ENCODE results near the gene MPL.

MPL gene

DNA sequence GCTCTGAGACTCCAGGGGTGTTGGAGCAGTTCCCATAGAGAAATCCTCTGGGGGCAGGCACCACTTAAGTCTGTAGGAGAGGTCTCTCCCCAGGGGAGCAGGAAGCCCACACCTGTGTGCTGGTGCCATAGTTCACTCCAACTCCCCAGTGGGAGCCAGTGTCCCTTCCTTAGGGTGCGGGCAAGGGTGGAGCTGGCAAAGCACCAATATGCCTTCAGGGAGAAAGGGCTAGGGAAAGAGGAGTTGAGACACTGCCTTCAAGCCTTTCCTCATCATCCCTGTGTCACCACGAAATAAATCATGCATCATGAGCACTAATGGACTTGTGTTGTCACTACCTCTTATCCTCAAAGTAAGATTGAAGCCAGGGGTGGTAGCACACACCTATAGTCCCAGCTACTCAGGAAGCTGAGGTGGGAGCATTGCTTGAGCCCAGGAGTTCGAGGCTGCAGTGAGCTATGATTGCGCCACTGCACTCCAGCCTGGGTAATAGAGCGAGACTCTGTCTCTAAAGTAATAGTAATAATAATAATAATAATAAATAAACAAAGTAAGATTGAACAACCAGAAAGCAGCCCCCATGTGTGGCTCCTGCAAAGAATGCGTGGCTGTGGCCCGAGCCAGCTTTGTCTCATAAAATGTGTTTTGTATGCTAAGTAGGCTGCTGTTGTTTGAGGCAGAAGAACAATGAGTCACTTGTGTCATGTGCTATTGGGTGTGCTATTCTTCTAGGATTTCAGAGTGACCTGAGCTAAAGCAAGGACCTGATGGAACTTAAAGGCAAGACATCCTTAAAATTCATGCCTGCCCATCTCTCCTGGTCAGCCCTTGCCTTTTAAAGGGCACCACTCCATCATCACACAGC is 43.5 kb upstream of the MPL start:
- TF ChIP-seq, protein P1, sequence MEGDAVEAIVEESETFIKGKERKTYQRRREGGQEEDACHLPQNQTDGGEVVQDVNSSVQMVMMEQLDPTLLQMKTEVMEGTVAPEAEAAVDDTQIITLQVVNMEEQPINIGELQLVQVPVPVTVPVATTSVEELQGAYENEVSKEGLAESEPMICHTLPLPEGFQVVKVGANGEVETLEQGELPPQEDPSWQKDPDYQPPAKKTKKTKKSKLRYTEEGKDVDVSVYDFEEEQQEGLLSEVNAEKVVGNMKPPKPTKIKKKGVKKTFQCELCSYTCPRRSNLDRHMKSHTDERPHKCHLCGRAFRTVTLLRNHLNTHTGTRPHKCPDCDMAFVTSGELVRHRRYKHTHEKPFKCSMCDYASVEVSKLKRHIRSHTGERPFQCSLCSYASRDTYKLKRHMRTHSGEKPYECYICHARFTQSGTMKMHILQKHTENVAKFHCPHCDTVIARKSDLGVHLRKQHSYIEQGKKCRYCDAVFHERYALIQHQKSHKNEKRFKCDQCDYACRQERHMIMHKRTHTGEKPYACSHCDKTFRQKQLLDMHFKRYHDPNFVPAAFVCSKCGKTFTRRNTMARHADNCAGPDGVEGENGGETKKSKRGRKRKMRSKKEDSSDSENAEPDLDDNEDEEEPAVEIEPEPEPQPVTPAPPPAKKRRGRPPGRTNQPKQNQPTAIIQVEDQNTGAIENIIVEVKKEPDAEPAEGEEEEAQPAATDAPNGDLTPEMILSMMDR (IDR thresholded peaks at IDR 0.05; ENCODE audit: borderline replicate concordance, insufficient read depth, low read depth, low read length) = no peak
- no peak overlapping the region for H3K4me3 ChIP-seq (ENCODE audit: low read depth, low read length)

DNA sequence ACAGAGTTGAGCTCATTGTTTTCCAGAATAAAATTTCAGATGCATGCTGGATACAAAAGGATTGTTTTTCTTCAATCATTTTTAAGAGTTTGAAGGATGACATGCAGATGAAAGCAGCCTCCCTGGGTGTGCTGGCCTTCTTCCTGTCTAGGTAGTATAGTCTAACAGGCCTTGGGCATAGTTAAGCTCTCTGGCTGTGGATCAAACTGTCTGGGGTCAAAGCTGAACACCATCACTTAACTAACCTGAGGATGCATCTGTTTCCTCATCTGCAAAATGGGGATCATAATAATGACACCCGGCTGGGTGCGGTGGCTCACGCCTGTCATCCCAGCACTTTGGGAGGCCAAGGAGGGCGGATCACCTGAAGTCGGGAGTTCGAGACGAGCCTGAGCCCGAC is 42.9 kb upstream of the MPL start:
- H3K4me3 ChIP-seq (ENCODE audit: low read depth, low read length) = no peak overlapping the region
- TF ChIP-seq, protein P1 (IDR thresholded peaks at IDR 0.05; ENCODE audit: borderline replicate concordance, insufficient read depth, low read depth, low read length) = no peak

DNA sequence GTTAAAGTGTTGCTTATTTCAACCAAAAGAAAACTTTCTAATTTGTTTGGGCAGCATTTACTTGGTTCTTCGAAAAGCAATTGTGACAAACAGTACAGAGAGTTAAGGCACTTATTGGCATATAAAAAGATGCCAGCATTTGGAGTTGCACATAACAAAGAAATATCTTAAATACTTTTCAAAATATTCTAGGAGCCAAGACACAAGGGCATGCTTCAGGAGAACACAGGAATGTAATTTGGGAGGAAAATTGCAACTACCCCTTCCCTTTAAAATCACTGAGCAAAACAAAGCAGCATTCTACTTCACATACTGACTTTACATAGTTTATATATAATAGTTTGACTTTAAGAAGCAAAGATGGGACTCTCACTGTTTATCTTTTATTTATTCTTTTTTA is 41.4 kb upstream of the MPL start:
- H3K4me3 ChIP-seq (ENCODE audit: low read depth, low read length) = no peak overlapping the region
- TF ChIP-seq, protein P1 (IDR thresholded peaks at IDR 0.05; ENCODE audit: borderline replicate concordance, insufficient read depth, low read depth, low read length) = no peak

DNA sequence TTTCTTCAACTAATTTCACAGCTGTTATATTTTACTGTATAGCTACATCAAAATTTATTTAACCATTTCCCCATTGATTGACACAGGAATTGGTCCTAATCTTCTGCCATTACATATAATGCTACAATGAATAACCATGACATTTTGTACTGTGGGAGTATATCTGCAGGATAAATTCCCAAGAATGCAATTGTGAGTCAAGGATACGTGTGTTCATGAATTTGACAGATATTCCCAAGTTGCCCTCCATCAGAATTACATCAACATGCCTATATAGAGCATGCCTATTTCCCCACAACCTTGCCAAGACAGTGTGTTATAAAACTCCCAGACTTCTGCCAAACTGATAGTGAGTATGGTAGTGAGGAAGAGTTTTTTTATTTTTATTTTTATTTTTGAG is 39.6 kb upstream of the MPL start:
- TF ChIP-seq, protein P1 (IDR thresholded peaks at IDR 0.05; ENCODE audit: borderline replicate concordance, insufficient read depth, low read depth, low read length) = no peak
- H3K4me3 ChIP-seq (ENCODE audit: low read depth, low read length) = no peak overlapping the region

DNA sequence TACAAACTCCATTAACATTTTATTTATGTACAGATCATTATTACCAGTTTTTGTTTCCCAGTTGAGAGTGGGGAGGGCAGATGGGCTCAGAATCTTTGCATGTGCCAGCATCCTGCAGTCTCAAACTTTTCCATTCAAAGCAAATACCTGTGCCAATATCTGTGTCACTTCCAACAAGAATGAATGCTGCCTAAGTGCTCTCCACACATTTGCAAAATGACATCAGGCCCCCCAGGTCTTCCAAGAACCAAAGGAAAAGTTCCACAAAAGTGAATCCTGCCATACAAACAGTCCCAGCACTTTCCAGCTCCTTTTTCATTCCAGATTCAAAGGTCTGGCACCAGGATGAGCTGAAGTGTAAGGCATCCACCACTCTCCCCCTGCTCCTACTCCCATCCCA is 38.5 kb upstream of the MPL start:
- H3K4me3 ChIP-seq (ENCODE audit: low read depth, low read length) = no peak overlapping the region
- TF ChIP-seq, protein P1 (IDR thresholded peaks at IDR 0.05; ENCODE audit: borderline replicate concordance, insufficient read depth, low read depth, low read length) = no peak

DNA sequence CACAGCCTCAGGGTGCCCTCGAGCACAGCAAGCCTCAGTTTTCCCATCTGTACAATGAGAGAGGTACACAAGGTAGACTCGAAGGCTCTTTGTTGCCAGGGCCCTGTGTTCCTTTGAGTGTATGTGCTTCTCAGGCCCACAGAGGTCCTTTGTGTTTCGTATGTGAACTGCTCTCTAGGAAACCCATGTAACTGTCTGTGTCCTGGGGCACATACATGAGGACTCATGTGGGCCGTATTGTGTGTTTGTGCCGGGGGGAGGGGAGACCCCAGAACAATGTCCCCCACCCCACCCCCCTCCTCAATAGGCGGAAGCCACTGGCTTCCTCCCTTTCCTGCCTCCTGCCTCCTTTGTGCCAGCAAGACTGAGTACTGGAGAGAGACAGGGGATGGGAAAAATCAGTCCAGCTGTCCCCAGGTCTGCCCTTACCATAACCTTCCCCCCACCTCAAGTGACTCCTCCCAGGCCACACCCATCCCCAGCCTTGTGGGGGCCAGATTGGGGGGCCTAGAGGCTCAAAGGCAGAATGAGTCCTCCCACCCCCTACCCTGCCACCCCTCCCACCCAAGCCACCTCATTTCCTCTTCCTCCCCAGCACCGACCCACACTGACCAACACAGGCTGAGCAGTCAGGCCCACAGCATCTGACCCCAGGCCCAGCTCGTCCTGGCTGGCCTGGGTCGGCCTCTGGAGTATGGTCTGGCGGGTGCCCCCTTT is 37.1 kb upstream of the MPL start, which contains the start of gene TIE1:
Gene TIE1, plus strand, starts transcription at position 605 of the 717 bp plus-strand sequence. Its CDS starts 90 bp downstream, at position 695.
- no peak within 1 kb of the TSS for H3K4me3 ChIP-seq (ENCODE audit: low read depth, low read length)
- TF ChIP-seq, protein P1 (IDR thresholded peaks at IDR 0.05; ENCODE audit: borderline replicate concordance, insufficient read depth, low read depth, low read length) = no peak

Measured in GM12875 (cell line).